NCI-H2227 (cell line): ENCODE results near the gene LAMC3.

Source experiments
- DNase-seq: peaks from one replicate; lab custom pipeline; 2025; ENCODE audit not compliant: unreplicated experiment; lab: John Stamatoyannopoulos, UW

Gene LAMC3

GRCh38 chr9:131010482-131011273 lies 1.7 kb downstream of the LAMC3 start:
- no peak for DNase-seq

GRCh38 chr9:131011274-131012022 lies 2.5 kb downstream of the LAMC3 start:
- no peak for DNase-seq

- no peak for DNase-seq
These were observed 3.0 kb downstream of the LAMC3 start for GRCh38 chr9:131012023-131012334.

- no peak for DNase-seq
These were observed 3.5 kb downstream of the LAMC3 start for GRCh38 chr9:131012396-131012917.

GRCh38 chr9:131013015-131013755 lies 4.2 kb downstream of the LAMC3 start:
- DNase-seq, result no peak

- DNase-seq, result no peak
These were observed 5.0 kb downstream of the LAMC3 start for GRCh38 chr9:131013771-131014676.

GRCh38 chr9:131015112-131015511 lies 6.1 kb downstream of the LAMC3 start:
- DNase-seq, result no peak

GRCh38 chr9:131015876-131016397 lies 7.0 kb downstream of the LAMC3 start:
- DNase-seq, result no peak

- DNase-seq, result no peak
These were observed 8.1 kb downstream of the LAMC3 start for GRCh38 chr9:131017067-131017466.

GRCh38 chr9:131018621-131019020 lies 9.6 kb downstream of the LAMC3 start:
- DNase-seq, result no peak

- no peak for DNase-seq
These were observed 10.6 kb downstream of the LAMC3 start for GRCh38 chr9:131019388-131020239.

- DNase-seq, result no peak
These were observed 11.4 kb downstream of the LAMC3 start for GRCh38 chr9:131020388-131020787.

GRCh38 chr9:131020862-131021261 lies 11.9 kb downstream of the LAMC3 start:
- no peak for DNase-seq

- no peak for DNase-seq
These were observed 12.8 kb downstream of the LAMC3 start for GRCh38 chr9:131021785-131022184.

- no peak for DNase-seq
These were observed 16.2 kb downstream of the LAMC3 start for GRCh38 chr9:131024978-131025868.

- no peak for DNase-seq
These were observed 17.2 kb downstream of the LAMC3 start for GRCh38 chr9:131025953-131026858.
